Fibroblast of skin of back (primary cell): ENCODE results near the gene IQGAP3. TPM values are rescaled to one million over a fixed set of nuclear protein-coding genes. Genes with fewer than 3 reads are reported as not detected.
"Not testable (repeated sequence)": the region's sequence is repeated elsewhere in the genome, so short reads cannot be mapped to it uniquely, and the experiment has no call there.

Source experiments
- DNase-seq: peaks from one replicate; pipeline ENCODE4 v3.0.0-alpha.2; 2013
- polyA plus RNA-seq, 2 experiments: library from polyadenylated mRNA; unstranded; fragments of 120-200 nt; gene quantifications; one replicate each; pipeline ENCODE4 v1.2.1, GENCODE V29; 2013; ENCODE audit not compliant: insufficient read length in 2 of 2

IQGAP3 gene
- polyA plus RNA-seq (2013, experiment 1 of 2; ENCODE audit: insufficient read length) = 50.1 TPM
- polyA plus RNA-seq (2013, experiment 2 of 2; ENCODE audit: insufficient read length) = 5.3 TPM

DNA sequence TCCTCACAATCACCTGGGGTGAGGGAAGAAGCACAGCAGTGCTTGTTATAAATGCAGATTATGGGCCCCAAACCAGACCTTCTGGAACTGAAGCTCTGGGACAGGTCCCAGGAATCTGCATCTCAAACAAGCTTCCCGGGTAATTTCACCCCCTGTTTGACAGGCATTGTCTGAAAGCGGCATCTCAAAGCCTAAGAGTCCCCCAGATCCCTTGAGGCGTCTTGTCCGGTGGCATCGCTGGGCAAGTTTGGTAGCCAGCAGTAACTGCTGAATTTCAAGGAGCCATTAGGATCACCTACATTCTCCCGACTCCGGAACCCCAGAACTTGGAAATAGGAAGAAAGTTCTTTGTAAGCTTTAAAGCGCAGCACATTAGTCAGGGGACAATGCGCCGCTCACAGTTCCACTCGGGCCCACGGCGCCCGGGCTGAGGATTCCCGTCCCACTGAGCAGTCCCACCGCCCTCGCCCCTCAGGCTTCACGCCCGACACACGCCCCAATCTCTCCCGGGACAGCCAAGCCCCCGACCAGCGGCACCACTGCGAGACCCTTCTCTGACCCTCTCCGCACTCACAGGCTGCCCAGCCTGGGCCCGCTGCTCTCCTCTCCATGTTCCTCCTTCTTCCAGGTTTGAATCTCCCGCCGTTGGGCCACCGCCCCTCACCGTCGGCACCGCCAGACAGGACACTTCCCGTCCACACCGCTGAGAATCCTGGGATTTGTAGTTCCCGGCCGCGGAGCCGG is at the start of gene IQGAP3:
TSS of gene IQGAP3 (minus strand) at position 647 of the 744 bp plus-strand sequence. CDS start at position 611, 36 bp downstream.
- DNase-seq = peak; percentile 86

GRCh38 chr1:156619582-156619955 is 47.2 kb upstream of the IQGAP3 start:
- no peak for DNase-seq

GRCh38 chr1:156618853-156619581 is 46.7 kb upstream of the IQGAP3 start, which contains the start of gene HAPLN2:
Gene HAPLN2, plus strand, starts transcription at chr1:156619415. Its CDS starts 4,076 bp downstream, at chr1:156623491.
- no peak for DNase-seq

- DNase-seq = peak; percentile 27
These were observed 44.1 kb upstream of the IQGAP3 start for GRCh38 chr1:156616463-156616862.

DNA sequence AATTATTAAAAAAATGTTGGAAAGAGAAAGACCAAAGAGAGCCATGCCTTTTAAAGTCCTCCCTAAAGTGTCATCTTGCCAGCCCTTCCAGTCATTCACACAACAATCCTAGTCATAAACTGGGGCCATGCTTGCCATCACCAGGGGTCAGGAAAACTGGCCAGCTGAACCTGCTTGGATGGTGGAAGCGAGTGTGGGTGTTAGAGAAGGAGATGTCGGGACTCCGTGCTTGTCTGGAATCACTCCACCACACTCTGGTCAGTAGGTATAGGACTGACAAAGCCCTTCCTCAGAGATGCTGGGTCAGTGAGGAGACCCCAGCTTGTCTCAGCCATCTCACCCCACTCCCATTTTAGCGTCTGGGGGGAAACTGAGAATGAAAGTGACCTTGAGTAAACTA is 43.6 kb upstream of the IQGAP3 start:
- no peak for DNase-seq

- DNase-seq = no peak
These were observed 40.3 kb upstream of the IQGAP3 start for GRCh38 chr1:156612666-156613065.

DNA sequence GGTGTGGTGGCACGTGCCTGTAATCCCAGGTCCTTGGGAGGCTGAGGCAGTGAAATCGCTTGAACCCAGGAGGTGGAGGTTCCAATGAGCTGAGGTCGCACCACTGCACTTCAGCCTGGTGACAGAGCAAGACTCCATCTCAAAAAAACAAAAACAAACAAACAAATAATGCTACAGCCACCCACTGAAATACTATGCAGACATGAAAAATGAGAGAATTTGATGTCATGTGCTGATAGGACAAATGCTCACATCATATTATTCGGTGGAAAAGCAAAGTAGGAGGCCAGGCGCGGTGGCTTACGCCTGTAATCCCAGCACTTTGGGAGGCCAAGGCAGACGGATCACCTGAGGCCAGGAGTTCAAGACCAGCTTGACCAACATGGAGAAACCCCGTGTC is 37.7 kb upstream of the IQGAP3 start:
- DNase-seq = not testable (repeated sequence)

GRCh38 chr1:156608981-156609380 is 36.6 kb upstream of the IQGAP3 start:
- DNase-seq = peak; percentile 26

DNA sequence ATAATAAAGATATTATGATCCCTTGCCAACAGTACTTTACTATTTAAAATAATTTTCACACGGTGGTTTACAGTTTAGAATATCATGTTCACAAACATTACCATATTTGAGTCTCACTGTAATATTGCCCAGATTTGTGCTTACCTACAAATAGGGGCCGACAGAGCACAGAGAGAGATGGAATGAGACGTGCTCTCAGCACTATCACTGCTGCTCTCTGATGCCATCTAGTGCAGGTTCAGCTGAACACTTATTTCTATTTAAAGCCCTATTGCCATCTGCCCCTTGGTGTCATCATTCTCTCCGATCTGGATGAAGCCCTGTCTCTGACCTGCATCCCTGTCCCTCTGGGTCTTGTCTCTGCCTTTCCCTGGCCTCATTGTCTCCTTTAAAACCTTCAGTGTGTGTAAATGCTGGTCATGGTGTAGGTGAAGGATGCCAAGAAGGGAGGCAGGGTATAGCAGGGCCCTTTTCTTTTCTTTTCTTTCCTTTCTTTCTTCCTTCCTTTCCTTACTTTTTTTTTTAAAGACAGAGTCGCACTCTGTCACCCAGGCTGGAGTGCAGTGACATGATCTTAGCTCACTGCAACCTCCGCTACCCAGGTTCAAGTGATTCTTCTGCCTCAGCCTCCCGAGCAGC is 35.8 kb upstream of the IQGAP3 start:
- DNase-seq = peak; percentile 75

GRCh38 chr1:156607344-156607743 is 35.0 kb upstream of the IQGAP3 start:
- not testable (repeated sequence) for DNase-seq

DNA sequence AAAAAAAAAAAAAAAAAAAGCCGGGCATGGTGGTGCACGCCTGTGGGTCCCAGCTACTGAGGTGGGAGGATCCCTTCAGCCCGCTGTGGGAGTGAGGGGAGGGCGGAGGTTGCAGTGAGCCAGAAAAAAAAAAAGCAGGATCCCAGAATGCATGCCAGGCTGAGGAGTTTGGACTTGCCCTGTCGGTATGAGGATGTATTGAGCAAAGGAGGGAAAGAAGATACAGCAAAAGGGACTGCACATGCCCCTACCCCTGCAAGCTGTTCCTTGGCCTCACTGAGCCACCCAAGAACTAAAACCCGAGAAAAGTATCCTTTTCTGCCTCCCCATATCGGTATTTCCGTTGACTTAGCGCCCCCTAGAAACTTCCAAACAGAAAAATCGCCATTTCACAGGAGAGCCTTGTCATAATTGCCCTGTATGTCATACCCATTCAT is 30.2 kb upstream of the IQGAP3 start:
- peak; percentile 30 for DNase-seq

DNA sequence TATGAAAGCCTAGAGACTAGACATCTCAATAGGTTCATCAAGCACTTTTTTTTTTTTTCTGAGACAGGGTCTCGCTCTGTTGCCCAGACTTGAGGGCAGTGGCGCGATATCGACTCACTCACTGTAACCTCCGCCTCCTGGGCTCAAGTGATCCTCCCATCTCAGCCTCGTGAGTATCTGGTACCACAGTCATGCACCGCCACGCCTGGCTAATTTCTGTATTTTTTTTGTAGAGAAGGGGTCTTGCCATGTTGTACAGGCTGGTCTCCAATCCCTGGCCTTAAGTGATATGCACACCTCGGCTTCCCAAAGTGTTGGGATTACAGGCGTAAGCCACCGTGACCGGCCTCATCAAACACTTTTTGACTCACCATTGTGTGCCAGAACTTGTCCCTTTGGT is 29.5 kb upstream of the IQGAP3 start:
- no peak for DNase-seq

GRCh38 chr1:156601122-156601830 is 28.9 kb upstream of the IQGAP3 start, which contains the start of gene GPATCH4:
Gene GPATCH4, minus strand, starts transcription at chr1:156601479.
- peak; percentile 90 for DNase-seq

GRCh38 chr1:156600733-156601121 is 28.4 kb upstream of the IQGAP3 start:
- DNase-seq = no peak

DNA sequence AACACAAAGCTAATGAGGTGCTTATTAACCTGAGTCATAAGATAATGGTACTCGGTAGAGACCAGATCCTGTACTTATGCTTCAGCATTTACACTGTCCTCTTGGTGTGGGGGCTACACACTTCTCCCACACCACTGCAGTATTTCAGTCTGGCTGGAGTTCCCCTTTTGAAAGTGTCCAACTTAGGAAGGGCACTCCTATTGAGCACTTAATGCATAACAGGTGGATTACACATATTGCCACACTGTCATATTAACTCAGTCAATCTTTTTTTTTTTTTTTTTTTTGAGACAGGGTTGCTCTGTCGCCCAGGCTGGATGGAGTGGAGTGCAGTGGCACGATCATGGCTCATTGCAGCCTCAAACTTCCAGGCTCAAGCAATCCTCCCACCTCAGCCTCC is 27.4 kb upstream of the IQGAP3 start:
- no peak for DNase-seq

DNA sequence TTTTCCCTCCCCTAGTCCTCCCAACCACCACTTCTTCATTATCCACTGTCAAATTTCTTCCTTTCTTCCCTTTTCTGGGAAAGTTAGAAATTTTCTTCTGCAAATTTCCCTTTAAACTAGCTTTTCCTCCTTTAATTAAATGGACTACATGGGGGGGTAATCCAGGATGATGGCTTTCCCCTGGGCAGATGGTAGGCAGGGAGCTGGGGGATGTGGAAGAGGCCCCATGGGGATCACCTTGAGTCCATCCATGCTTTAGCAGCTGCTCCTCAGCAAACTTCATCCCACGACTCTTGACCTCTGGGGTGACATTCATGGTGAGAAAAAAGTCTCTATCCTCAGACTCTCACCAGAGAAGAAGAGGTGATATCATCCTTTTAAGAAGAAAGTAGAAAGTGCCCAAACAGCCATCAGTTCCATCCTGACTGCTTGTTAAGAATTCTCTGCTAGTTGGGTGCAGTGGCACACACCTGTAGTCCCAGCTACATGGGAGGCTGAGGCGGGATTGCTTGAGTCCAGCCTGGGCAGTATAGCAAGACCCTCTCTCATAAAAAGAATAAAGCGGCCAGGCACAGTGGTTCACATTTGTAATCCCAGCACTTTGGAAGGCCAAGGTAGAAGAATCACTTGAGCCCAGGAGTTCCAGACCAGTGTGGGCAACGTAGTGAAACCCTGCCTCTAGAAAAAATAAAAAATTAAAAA is 26.5 kb upstream of the IQGAP3 start:
- DNase-seq = no peak

DNA sequence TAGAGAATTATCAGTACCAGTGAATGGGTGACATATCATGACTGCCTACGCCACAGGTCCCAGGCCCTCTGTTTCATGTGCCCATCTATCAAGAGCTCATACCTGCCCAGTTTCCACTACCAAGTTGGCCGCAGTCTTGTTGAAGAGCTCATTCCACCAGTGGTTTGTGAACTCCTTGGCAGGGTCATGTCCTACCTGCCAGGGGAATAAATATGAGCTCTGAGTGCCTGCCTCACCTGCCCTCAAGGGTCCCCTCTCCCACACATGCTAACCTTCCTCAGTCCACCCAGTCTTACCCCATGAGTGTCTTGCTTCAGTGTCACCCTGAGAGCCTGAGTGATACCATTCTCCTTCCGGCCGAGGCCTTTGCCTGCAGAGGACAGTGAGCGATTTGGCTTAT is 25.8 kb upstream of the IQGAP3 start:
- DNase-seq = no peak

DNA sequence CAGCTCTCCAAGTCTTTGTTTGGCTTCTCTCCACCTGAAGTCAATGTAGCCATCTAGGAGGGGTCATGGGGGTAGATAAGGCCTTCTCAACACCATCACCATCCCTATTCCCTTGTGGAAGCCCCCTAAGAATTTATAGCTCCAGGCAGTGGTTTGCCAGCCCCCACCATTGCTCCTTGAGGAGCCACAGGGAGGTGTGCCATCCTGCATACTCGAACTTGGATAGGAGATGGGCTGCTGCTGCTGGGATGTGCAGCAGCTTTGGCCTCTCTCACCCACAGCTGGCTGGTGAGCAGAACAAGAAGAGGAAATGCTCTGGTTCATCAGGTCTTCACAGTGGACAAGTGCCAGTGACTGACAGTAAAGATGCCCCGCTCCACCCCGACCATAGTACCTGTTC is 24.1 kb upstream of the IQGAP3 start:
- DNase-seq = no peak

- no peak for DNase-seq
These were observed 22.7 kb upstream of the IQGAP3 start for GRCh38 chr1:156595016-156595415.

DNA sequence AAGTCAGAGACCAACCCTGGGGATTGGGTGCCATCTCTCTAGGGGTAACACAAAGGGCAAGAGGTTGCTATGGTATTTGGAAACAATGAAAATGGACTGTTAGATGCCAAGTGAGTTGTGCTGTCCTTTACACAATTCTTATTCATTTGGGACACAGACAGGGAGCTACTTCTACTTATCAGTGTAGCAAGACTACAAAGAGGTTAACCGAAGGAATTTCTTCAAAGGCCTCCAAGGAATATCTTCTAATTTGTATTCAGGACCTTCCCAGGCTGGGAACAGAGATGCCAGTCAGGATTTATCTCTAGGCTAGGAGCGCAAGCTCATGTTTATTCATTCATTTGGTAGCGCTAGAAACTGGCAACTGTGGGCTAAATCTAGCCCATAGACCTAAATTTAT is 21.8 kb upstream of the IQGAP3 start:
- no peak for DNase-seq

DNA sequence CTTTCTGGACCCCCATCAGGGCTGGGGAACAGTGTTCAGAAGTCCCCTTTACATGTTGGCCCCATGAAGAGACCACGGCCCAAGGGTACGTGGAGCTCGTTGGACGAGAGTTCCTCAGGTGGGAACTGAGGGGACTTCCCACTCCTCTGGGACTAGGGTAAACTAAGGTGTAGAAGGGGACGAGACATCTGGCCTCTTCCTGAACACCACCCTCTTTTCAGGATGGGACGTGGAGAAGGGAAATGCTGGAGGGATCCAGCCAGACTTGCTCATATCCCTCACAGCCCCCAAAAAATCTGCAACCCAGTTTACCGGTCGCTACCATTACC is 21.3 kb upstream of the IQGAP3 start:
- no peak for DNase-seq
